Activated T-helper 9 cell treated with anti-CD3 and anti-CD28 coated beads, Interleukin-2, amount 50 U/mL, for 16 hours (primary cell): ENCODE results near the gene USP14.

ENCODE experiments used
- DNase-seq: peaks from one replicate; pipeline ENCODE4 v3.0.0-alpha.2; 2020; ENCODE audit warnings: low read depth

Gene USP14

DNA sequence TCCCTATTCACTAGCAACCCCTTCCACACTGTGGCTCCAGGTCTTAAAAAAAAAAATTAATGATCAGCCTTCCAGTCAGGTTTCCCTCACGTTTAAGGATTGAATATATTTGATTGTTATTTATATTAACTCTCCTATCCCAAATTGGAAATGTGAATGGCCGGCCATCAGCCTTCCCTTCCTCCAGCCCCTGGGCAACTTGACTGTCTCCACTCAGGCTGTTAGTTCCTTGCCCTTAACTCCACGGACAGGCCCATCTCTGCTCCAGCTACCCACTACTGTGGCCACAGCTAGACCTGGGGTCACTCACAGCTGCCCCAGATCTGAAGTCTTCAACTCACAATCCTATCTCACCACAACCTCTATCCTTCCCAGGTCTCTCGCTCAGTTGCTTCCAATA lies 69.5 kb downstream of the USP14 start:
- DNase-seq: no peak

DNA sequence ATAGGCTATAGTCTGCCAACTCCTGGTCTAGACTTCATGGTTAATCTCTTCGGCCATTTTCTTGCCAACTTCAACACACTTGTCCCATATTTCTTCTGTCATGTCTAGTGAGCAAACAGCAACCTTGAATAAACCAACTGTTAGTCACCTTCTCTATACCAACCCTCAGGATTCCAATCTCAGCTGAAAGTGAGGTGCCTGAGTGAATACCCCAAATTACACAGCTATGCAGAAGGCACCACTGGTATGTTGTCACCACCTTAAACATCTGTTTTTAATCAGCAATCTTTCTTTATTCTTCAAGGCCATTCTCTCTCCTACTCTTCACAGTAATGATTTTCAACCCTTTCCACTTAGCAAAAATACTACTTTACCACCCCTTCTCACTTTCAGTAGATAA lies 70.2 kb downstream of the USP14 start:
- no peak for DNase-seq

DNA sequence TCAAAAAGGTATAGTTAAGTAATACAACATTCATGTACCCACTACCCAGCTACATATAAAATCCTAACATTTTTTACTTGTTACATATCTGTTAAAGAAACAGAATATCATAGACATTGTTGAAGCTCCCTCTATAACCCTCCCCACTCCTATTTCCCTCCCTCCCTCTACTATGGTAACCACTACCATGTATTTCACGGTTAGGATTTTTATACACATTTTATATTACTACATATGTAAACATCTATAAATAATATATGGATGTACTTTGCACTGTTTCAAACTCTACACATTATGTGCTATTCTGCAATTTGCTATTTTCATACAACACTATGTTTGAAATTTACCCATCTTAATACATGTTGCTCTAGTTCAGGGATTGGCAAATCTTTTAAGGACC lies 73.2 kb downstream of the USP14 start:
- no peak for DNase-seq

DNA sequence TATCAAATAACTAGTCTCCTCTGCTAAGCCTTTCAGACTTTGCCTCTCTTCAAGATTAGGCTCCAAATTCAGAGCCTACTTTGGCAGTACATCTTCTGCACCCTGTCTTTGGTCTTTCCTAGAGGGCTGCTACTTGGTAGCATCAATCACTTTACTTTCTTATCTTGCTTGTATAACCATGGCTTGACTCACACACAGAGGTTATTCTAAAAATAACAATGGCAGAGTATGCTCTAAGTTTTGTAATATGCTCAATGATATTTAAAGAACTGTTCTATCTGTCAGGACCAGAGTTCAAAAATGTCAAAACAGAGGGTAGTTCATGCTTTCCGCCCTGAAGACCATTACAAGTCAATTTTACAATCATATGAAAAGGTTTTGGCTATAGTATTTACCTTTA lies 81.8 kb downstream of the USP14 start:
- DNase-seq: no peak

DNA sequence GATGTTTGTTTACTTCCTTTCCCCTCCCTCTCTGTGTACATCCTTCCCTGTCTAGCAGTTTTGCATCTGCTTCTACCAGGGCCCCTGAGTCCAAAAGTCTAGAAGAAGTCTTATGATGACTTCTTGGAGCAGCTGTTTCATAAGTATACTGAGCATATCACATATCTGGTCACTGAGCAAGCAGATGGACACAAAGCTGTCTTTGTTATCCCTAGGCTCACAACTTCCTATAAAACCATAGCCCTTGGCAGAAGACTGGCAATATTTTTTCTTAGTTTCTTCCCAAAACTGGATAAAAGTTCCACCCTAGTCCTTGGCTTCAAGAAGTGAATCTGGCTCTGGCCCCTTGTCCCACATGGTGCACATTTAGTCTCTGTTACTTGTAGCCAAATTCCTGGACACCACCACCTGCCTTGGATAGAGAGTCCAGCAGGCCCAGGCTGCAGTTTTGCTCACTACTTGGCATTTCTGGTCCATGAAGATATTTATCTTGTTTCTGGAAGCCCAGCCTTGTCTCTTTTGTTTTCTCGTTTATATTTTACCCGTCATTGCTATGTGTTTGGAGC lies 87.0 kb downstream of the USP14 start:
- DNase-seq: no peak

DNA sequence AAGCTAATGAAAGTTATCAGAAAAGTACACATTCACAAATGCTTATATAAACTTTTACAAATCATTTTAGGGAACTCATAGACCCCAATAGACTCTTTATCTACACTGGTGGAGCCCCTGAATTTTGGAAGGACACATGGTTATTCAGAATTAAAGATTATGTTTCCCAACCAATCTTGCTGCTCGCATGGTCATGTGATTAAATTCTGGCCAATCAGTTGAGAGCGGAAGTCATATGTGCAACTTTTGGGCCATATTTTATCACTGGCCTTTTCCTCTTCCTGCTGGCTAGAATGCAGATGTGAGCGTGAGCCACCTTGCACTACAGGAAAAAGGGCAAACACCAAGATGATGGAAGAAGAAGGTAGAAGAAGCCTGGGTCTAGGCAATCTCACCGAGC lies 89.7 kb downstream of the USP14 start:
- DNase-seq: no peak

DNA sequence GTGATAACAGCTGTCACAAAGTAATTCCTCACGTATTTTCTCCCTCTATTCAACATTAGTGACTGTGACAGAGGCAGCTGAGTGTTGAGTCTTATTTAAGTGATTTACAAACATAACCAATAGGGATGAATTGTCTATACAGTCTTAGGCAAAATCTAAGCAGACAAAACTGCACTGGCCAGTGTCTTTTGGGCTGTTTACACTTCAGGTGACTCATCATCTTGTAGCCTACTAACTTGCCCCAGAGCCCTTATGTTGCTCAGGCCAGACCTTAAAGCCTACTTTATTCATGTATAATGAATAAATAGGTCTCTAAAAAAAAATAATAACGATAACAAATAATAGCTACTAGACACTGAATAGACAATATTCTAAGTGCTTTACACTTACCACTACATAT lies 92.3 kb downstream of the USP14 start:
- DNase-seq: no peak

DNA sequence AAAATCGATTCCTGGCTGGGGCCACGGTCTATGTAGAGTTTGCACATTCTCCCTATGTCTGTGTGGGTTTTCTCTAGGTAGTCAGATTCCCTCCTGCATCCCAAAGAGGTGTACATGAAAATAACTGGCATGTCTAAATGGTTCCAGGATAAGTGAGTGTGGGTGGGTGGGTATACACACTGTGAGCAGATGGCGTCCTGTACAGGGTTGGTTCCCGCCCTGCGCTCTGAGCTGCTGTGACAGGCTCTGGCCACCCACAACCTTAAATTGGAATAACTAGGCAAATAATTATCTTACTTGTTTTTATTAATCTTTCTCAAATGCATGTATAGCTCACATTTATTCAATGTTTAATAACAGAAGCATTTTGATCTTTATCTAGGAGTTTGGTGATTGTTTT lies 93.2 kb downstream of the USP14 start:
- DNase-seq: no peak

DNA sequence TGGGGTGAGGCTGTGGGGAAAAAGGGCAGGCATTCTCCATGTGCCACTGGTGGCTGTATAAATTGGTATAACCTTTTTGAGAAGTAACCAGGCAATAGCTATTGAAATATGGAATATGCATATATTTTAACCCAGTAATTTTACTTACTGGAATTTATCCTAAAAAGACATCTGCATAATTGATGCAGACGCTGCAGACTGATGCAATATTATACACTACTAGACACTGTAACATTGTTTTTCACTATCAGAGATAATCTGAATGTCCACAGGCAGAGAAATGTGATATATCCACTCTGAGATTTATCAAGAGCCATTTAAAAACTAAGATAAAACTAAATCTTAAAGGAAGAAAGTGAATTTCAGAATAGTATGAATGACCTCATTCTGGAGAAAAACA lies 94.8 kb downstream of the USP14 start:
- no peak for DNase-seq

DNA sequence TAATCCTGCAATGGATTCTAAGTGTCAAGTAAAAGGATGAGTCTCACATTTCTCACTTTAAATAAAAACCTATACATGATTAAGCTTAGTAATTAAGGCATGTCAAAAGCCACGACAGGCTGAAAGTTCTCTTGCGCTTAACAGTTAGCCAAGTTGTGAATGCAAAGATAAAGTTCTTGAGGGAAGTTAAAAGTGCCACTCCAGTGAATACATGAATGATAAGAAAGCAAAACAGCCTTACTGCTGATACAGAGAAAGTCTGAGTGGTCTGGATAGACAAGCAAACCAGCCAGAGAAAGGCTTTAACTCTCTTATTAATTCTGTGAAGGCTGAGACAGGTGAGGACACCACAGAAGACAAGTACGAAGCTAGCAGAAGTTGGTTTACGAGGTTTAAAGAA lies 96.8 kb downstream of the USP14 start:
- no peak for DNase-seq

DNA sequence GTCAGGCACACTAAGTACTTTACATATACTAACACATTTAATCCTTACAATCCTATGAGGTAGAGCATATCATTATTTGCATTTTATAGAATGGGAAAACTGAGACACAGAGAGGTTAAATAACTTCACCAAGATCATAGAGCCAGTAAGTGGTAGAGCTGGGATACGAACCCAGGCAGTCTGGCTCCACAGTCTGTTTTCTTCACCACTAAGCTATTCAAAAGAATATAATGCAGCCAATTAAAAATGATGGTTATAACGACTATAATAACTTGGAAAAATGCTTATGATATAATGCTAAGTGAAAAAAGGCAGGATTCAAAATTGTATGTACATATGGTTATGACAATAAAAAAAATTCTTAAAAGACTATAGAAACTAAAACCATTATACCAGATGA lies 102.2 kb downstream of the USP14 start:
- no peak for DNase-seq

DNA sequence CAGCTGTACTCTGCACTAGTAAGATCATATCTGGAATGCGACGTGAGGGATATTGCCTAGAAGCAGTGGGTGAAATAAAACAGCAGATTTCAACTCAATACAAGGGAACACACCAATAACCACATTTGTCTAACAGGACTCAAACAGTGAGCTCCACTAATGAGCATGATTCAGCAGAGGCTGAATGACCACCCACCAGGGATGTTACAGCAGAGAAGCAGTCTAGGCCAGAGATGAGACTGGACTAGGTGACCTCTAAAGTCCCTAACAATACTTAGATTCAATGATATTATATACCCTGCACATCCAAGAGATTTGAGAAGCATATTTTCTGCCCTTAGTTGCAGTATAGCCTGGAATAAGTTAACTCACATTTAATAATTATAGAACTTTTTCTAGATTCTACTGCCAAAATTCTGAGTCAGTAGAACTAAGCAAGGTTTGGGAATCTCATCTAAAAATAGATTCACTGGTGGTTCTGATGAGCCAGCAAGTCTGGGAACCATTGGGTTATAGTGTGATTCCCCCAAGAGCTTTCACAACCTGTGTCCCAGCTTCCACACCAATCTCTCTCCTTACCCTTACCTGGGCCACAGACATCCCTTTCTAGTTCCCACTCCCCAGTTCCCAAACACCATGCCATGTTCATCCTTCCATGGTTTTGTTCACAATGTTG lies 103.2 kb downstream of the USP14 start:
- no peak for DNase-seq
